ENCODE data around the gene PLA2G4B.

GRCh38 chr15:41871175-41871905 lies 32.7 kb downstream of the PLA2G4B start:
- TF ChIP-seq CTCF (IDR thresholded peaks at IDR 0.05; ENCODE audit: low read depth, low read length) (no peak), EZH2phosphoT487 (IDR thresholded peaks at IDR 0.05; ENCODE audit: low read depth) (no peak)
